HG03575 (cell line): ENCODE results near the gene IQGAP2.
"Not testable (repeated sequence)": the region's sequence is repeated elsewhere in the genome, so short reads cannot be mapped to it uniquely, and the experiment has no call there.

ENCODE experiments used
- ATAC-seq: cut with Tn5 transposase; IDR thresholded peaks from one replicate; pipeline ENCODE4 v1.9.1; 2021; ENCODE audit not compliant: unreplicated experiment, insufficient number of reproducible peaks, low FRiP score; ENCODE audit errors: extremely low read depth

IQGAP2 gene

DNA sequence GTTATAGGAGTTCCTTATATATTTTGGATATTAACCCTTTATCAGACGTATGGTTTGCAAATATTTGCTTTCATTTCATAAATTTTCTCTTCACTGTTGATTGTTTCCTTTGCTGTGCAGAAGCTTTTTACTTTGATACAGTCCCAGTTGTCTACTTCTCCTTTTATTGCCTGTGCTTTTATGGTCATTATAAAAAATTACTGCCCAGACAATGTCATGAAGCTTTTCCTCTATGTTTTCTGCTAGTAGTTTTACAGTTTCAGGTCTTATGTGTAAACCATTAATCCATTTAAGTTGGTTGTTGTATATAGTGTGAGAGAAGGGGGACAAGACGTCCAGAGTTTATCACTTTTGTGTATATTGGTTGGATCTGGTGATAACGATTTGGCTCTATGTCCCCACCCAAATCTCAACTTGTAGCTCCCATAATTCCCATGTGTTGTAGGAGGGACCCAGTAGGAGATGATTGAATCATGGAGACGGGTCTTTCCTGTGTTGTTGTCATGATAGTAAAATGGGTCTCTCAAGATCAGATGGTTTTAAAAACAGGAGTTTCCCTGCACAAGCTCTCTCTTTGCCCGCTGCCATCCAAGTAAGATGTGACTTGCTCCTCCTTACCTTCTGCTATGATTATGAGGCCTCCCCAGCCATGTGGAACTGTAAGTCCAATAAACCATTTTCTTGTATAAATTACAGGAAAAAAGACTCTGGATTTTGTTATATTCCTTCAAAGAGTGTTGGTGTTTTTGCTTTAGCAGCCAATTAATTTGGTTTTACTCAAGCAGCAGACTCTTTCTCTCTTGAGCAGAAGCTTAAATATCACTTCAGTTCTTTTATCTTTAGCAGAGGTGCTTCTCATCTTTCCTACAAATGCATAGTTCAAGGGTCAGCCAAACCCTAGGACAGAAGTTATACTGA is 326.5 kb downstream of the IQGAP2 start:
- no peak for ATAC-seq

DNA sequence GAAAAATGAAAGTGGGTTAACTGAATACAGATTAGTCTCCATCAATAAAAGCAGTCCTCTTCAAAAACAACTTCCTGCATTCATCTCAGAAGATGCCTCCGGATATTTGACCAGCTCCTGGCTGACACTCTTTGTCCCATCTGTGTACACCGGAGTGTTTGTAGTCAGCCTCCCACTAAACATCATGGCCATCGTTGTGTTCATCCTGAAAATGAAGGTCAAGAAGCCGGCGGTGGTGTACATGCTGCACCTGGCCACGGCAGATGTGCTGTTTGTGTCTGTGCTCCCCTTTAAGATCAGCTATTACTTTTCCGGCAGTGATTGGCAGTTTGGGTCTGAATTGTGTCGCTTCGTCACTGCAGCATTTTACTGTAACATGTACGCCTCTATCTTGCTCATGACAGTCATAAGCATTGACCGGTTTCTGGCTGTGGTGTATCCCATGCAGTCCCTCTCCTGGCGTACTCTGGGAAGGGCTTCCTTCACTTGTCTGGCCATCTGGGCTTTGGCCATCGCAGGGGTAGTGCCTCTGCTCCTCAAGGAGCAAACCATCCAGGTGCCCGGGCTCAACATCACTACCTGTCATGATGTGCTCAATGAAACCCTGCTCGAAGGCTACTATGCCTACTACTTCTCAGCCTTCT is 329.4 kb downstream of the IQGAP2 start:
- ATAC-seq = no peak

DNA sequence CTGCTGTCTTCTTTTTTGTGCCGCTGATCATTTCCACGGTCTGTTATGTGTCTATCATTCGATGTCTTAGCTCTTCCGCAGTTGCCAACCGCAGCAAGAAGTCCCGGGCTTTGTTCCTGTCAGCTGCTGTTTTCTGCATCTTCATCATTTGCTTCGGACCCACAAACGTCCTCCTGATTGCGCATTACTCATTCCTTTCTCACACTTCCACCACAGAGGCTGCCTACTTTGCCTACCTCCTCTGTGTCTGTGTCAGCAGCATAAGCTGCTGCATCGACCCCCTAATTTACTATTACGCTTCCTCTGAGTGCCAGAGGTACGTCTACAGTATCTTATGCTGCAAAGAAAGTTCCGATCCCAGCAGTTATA is 329.9 kb downstream of the IQGAP2 start:
- ATAC-seq = peak; percentile 81

- ATAC-seq = no peak
These were observed 332.9 kb downstream of the IQGAP2 start for GRCh38 chr5:76735762-76736545.

GRCh38 chr5:76736679-76737556 is 333.8 kb downstream of the IQGAP2 start:
- ATAC-seq = no peak

GRCh38 chr5:76737846-76738245 is 334.8 kb downstream of the IQGAP2 start:
- ATAC-seq = no peak

DNA sequence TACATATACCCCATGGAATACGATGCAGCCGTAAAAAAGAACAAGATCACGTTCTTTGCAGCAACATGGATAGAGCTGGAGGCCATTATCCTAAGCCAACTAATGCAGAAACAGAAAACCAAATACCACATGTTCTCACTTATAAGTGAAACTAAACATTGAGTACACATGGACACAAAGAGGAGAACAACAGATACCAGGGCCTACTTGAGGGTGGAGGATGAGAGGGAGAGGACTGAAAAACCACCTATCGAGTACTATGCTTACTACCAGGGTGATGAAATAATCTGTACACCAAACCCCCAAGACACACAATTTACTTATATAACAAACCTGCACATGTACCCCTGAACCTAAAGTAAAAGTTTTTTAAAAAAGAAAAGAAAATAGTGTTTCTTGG is 338.4 kb downstream of the IQGAP2 start:
- not testable (repeated sequence) for ATAC-seq

GRCh38 chr5:76742583-76742982 is 339.5 kb downstream of the IQGAP2 start:
- no peak for ATAC-seq

DNA sequence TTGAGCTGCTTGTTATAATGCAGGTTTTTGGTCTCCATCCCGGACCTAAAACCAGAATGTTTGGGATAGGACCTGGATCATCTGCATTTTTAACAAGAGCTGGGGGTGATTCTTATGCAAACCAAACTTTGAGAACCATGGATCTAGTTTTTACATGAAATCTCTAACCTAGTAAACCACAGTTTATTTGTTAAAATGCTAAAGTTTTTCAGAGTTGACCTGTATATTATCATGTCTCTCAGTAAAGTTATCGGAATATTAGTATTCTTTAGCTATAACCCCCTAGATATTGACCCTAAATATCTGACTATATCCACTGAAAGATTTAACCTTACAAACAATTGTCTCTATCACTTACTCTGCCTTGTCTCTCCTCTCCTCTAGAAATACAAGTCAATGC is 341.5 kb downstream of the IQGAP2 start:
- no peak for ATAC-seq

GRCh38 chr5:76745670-76746069 is 342.6 kb downstream of the IQGAP2 start:
- ATAC-seq = no peak

DNA sequence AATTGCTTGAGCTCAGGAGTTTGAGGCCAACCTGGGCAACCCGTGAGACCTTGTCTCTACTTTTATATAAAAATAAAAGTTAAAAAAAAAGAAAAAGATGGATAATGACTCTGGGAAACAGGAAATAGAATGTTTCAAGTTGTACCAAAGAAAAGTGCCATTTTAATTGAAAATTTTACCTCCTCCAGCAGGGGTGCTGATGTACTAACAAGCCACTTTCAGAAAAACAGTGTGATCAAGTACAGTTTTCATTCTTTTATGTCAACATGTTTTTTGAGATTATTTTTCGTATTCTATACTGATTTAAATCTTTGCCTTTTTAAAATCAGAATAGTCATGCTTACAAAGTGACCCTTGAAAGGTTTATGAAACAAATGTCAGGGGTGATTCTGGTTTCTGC is 343.6 kb downstream of the IQGAP2 start:
- no peak for ATAC-seq

- no peak for ATAC-seq
These were observed 344.6 kb downstream of the IQGAP2 start for GRCh38 chr5:76747706-76748105.

DNA sequence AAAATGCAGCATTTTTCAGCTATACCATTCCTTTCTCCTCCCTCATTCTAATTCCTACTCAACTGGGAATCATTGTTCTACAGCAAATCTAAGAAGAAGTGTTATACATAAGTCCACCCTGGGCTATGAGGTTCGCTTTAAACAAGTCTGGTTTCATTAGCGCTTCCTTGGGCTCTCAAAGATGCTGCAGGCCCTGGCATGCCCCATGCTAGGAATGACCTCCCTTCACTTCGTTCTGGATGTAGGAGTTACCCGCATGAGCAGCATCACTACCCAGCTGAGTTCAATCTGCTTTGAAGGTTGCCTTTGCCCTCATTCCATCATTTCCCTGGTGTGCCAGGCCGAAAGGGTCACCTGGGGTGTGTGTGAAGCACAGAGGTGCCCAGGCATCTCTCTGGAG is 348.2 kb downstream of the IQGAP2 start:
- ATAC-seq = no peak

DNA sequence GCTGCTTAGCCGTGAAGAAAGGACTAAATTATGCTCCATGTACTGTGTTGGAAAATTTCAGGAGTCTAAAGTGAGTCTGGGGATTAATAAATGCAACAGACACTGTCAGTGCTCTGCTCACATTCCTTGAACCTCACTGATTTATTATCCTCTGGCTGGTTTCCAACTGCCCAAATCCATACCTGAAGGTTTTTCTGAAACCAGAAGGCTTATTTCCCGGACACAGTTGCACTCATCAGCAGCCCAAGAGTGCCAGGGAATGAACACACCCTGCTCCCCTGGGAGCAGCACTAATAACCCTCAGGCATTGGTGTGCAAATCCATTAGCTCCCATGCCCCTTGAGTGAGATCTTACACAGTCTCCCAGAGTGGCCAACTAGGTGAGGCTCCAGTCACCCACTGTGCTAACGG is 351.6 kb downstream of the IQGAP2 start:
- no peak for ATAC-seq

DNA sequence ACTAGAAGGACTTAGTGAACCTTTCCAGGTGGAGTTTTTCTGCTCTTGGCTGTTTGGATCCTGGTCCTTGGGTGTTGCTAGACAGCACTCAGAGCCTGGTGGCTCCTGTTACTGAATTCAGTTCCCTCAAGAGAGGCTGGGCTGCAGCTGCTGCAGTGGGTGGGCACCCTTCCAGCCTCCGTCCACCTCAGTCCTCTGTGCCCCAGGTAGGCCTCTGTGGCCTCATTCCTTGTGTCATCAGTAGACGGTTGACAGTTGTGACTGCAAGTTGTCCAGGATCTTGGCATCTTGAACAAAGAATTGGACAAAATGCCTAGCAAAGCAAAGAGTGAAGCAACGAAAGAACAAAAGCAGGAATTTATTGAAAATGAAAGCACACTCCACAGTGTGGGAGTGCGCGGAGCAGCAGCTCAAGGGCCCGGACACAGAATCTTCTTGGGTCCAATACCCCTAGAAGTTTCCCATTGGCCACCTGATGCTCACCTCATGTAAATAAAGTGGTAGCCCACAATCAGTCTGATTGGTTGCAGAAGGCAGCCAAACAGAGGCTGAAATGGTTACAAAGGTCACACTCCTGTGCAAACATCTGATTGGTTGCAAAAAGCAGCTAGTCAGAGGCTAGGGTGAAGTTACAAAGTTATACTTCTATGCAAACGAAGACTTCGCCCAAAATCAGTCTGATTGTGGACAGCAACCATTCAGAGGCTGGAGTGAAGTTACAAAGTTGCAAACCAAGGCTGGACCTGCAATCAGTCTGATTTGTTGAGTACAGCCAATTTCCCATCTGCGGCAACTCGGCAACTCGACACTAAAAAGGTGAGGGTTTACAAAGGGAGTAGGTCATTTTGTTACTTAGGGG is 352.9 kb downstream of the IQGAP2 start:
- ATAC-seq = no peak

DNA sequence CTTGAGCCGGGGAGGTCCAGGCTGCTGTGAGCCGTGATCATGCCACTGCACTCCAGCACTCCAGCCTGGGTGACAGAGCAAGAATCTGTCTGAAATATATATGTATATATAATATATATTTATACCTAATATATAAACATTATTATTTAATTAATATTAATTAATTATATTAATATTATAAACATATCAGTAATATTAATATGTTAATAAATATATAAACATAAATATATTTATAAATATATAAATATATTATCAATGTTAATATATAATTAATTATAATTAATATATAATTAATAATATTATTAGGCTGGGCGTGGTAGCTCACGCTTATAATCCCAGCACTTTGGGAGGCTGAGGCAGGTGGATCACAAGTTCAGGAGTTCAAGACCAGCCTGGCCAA is 354.0 kb downstream of the IQGAP2 start:
- no peak for ATAC-seq
